Sigmoid colon (tissue), 7 donors: ENCODE measurements around the gene GBP7. TPM values are rescaled to one million over a fixed set of nuclear protein-coding genes. Genes with fewer than 3 reads are reported as not detected.

Experiments used
- DNase-seq: peaks from one replicate; pipeline ENCODE4 v3.0.0-alpha.2; 2019
- H3K27ac ChIP-seq, 4 donors: fragments of 200-600 bp; sonication (generic); one replicate each; pipeline ENCODE4 v1.5.1; 2016 to 2019; ENCODE audit warnings: mild to moderate bottlenecking in 1 of 4
- H3K27me3 ChIP-seq, 3 donors: fragments of 200-600 bp; sonication (generic); one replicate each; pipeline ENCODE4 v1.5.1; 2019; ENCODE audit warnings: mild to moderate bottlenecking in 1 of 3
- H3K36me3 ChIP-seq, 4 donors: fragments of 200-600 bp; sonication (generic); one replicate each; pipeline ENCODE4 v1.5.1; 2016 to 2019
- H3K4me1 ChIP-seq, 4 donors: fragments of 200-600 bp; sonication (generic); one replicate each; pipeline ENCODE4 v1.5.1; 2017 to 2019
- H3K4me3 ChIP-seq, 4 donors: fragments of 200-600 bp; sonication (generic); one replicate each; pipeline ENCODE4 v1.5.1; 2017 to 2019; ENCODE audit warnings: mild to moderate bottlenecking in 2 of 4, moderate library complexity in 1 of 4
- H3K9me3 ChIP-seq, 4 donors: fragments of 200-600 bp in 3 of 4; sonication (generic) in 3 of 4; one replicate each; pipeline versions ENCODE4 v1.5.1 to v1.6.1; 2013 to 2019
- CTCF ChIP-seq, 4 experiments: fragments of 450-650 bp in 3 of 4; fragments of 200-600 bp in 1 of 4; IDR thresholded peaks; one replicate each; pipeline ENCODE4 v1.5.1; 2016 to 2019; ENCODE audit warnings: antibody characterized with exemption in 4 of 4, mild to moderate bottlenecking in 3 of 4, moderate library complexity in 2 of 4
- EP300 ChIP-seq, 4 donors: sonication (generic); formaldehyde crosslinking; IDR thresholded peaks; one replicate each; pipeline ENCODE4 v1.6.1; 2017; ENCODE audit warnings: antibody characterized with exemption in 4 of 4
- POLR2A ChIP-seq, 2 donors: fragments of 450-650 bp; IDR thresholded peaks; one replicate each; pipeline ENCODE4 v1.6.1; 2016; ENCODE audit warnings: antibody characterized with exemption in 2 of 2, mild to moderate bottlenecking in 2 of 2, moderate library complexity in 2 of 2
- POLR2AphosphoS5 ChIP-seq, 4 donors: sonication (generic); formaldehyde crosslinking; IDR thresholded peaks; one replicate each; pipeline ENCODE4 v1.6.1; 2017; ENCODE audit warnings: antibody characterized with exemption in 4 of 4
- WGBS, 2 donors: extraction: QIAGEN DNeasy Blood & Tissue Kit; methylation state at CpG; one replicate each; pipeline ENCODE4 v1.1.7; 2013; 5-methylcytosine and 5-hydroxymethylcytosine counted together
- intact Hi-C: fragments of 100-400 bp; cut with DNase I; formaldehyde crosslinking; loops from one replicate; pipeline ENCODE4 v1.15.1; 2023
- polyA plus RNA-seq, 3 donors: library from polyadenylated mRNA; stranded (reverse); fragments of 200-250 nt; gene quantifications; one replicate each; pipeline ENCODE4 v1.2.3, GENCODE V29; 2013
- total RNA-seq, 4 donors: library from RNA; depleted of rRNA; stranded (reverse); fragments of >200 nt; gene quantifications; one replicate each; pipeline ENCODE4 v1.1.0, GENCODE V29; 2016
- donor health status: healthy with polysubstance abuse.
- donor health status: Bipolar disorder and iron deficiency.
- donor health status: healthy.

The GBP7 gene
- total and polyA plus RNA-seq, 7 donors: 0.03 TPM; not detected in 6

GRCh38 chr1:89179343-89179742 lies 3.5 kb upstream of the GBP7 start:
- Histone ChIP-seq H3K36me3 (peaks cover 0 to 13% (median 2%) of the 10 kb centered on the region in 4 donors), H3K4me1 (no peaks in the 10 kb centered on the region), H3K27ac (no peak overlapping the region), H3K4me3 (no peak overlapping the region), H3K9me3 (no peaks in the 10 kb centered on the region), H3K27me3 (no peaks in the 10 kb centered on the region)
- no peak for TF ChIP-seq CTCF (IDR thresholded peaks at IDR 0.05)
- no peak for TF ChIP-seq POLR2A (IDR thresholded peaks at IDR 0.05)
- no peak for TF ChIP-seq POLR2AphosphoS5 (IDR thresholded peaks at IDR 0.05)
- no peak for TF ChIP-seq EP300 (IDR thresholded peaks at IDR 0.05)
- WGBS, 2 donors: 75 to 91% methylated on average over 2 of the region's 2 CpGs
- intact Hi-C loops: no loop called here
- no peak for DNase-seq

GRCh38 chr1:89176971-89177370 lies 1.2 kb upstream of the GBP7 start:
- H3K27me3 ChIP-seq: no peaks in the 10 kb centered on the region
- no peaks in the 10 kb centered on the region for H3K9me3 ChIP-seq
- no peaks in the 10 kb centered on the region for H3K36me3 ChIP-seq
- 94 to 96% methylated on average over 2 of the region's 2 CpGs for WGBS, 2 donors
- DNase-seq: no peak
- H3K4me1 ChIP-seq: no peaks in the 10 kb centered on the region
- no peak for TF ChIP-seq POLR2AphosphoS5 (IDR thresholded peaks at IDR 0.05)
- TF ChIP-seq CTCF (IDR thresholded peaks at IDR 0.05): no peak
- TF ChIP-seq EP300 (IDR thresholded peaks at IDR 0.05): no peak
- no peak for TF ChIP-seq POLR2A (IDR thresholded peaks at IDR 0.05)
- no peak overlapping the region for H3K27ac ChIP-seq
- H3K4me3 ChIP-seq: no peak overlapping the region
- intact Hi-C loops: no loop called here

- intact Hi-C loops: no loop called here
- no peaks in the 10 kb centered on the region for H3K9me3 ChIP-seq
- H3K27ac ChIP-seq: no peak overlapping the region
- no peak overlapping the region for H3K4me3 ChIP-seq
- 90 to 92% methylated on average over 3 of the region's 3 CpGs for WGBS, 2 donors
- no peaks in the 10 kb centered on the region for H3K4me1 ChIP-seq
- no peak for DNase-seq
- no peak for TF ChIP-seq EP300 (IDR thresholded peaks at IDR 0.05)
- TF ChIP-seq POLR2A (IDR thresholded peaks at IDR 0.05): no peak
- no peak for TF ChIP-seq CTCF (IDR thresholded peaks at IDR 0.05)
- no peak for TF ChIP-seq POLR2AphosphoS5 (IDR thresholded peaks at IDR 0.05)
- H3K36me3 ChIP-seq: no peaks in the 10 kb centered on the region
- no peaks in the 10 kb centered on the region for H3K27me3 ChIP-seq
Observed at GRCh38 chr1:89174491-89174890, 1.3 kb downstream of the GBP7 start.

GRCh38 chr1:89172468-89173143 lies 3.2 kb downstream of the GBP7 start:
- intact Hi-C loops: no loop called here
- TF ChIP-seq EP300 (IDR thresholded peaks at IDR 0.05) (no peak), POLR2AphosphoS5 (IDR thresholded peaks at IDR 0.05) (no peak), POLR2A (IDR thresholded peaks at IDR 0.05) (no peak), CTCF (IDR thresholded peaks at IDR 0.05) (no peak)
- WGBS, 2 donors: 82 to 90% methylated on average over 4 of the region's 4 CpGs

GRCh38 chr1:89171067-89171438 lies 4.8 kb downstream of the GBP7 start:
- DNase-seq: no peak
- no peaks in the 10 kb centered on the region for H3K36me3 ChIP-seq
- H3K4me3 ChIP-seq: no peak overlapping the region
- intact Hi-C loops: no loop called here
- no peak for TF ChIP-seq POLR2AphosphoS5 (IDR thresholded peaks at IDR 0.05)
- TF ChIP-seq POLR2A (IDR thresholded peaks at IDR 0.05): no peak
- TF ChIP-seq CTCF (IDR thresholded peaks at IDR 0.05): no peak
- no peak for TF ChIP-seq EP300 (IDR thresholded peaks at IDR 0.05)
- H3K27me3 ChIP-seq: no peaks in the 10 kb centered on the region
- H3K27ac ChIP-seq: no peak overlapping the region
- no peaks in the 10 kb centered on the region for H3K9me3 ChIP-seq
- no peaks in the 10 kb centered on the region for H3K4me1 ChIP-seq

More at GRCh38 chr1:89172468-89173143, 3.2 kb downstream of the GBP7 start:
- H3K36me3 ChIP-seq: no peaks in the 10 kb centered on the region
- DNase-seq: no peak
- no peak overlapping the region for H3K27ac ChIP-seq
- H3K27me3 ChIP-seq: no peaks in the 10 kb centered on the region
- no peak overlapping the region for H3K4me3 ChIP-seq
- H3K9me3 ChIP-seq: no peaks in the 10 kb centered on the region
- no peaks in the 10 kb centered on the region for H3K4me1 ChIP-seq
